Measurements from ENCODE around the gene STYXL2.

DNA sequence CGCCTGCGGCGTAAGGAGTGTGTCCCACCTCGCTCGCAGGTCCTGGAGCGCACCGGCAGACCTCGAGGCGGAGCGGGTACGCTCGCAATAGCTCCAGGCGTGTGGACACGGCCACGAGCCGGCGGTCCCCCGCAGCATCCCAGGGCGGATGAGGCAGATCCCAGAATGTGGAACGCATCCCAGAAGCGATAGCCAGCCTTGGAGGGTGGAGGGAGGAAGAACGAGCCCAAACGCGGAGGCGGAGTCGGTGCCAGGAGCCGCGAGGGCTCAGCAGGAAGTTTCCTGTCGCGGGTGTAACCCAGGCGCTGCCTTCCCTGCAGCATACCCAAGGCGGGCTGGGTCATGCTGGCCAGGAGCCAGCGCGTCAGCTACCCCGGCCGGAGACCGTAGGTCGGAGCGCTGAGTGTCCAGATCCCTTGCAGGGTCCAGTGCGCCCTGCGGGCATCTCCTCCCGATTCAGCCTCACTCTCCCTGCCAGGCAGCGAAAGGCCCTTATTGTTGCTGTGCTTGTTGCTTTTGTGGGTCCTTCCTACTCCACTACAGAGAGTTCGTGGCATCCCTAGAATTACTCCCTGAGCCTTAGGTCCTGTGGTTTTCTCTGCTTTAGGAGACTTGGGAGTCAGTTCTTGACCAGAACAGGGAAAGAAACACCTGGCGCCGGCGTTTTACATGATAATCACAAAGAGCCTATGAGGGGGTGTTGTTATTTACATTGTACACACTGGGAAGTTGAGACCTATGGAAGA, 27.7 kb downstream of the STYXL2 start:
- TF ChIP-seq, protein P1, sequence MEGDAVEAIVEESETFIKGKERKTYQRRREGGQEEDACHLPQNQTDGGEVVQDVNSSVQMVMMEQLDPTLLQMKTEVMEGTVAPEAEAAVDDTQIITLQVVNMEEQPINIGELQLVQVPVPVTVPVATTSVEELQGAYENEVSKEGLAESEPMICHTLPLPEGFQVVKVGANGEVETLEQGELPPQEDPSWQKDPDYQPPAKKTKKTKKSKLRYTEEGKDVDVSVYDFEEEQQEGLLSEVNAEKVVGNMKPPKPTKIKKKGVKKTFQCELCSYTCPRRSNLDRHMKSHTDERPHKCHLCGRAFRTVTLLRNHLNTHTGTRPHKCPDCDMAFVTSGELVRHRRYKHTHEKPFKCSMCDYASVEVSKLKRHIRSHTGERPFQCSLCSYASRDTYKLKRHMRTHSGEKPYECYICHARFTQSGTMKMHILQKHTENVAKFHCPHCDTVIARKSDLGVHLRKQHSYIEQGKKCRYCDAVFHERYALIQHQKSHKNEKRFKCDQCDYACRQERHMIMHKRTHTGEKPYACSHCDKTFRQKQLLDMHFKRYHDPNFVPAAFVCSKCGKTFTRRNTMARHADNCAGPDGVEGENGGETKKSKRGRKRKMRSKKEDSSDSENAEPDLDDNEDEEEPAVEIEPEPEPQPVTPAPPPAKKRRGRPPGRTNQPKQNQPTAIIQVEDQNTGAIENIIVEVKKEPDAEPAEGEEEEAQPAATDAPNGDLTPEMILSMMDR (conservative IDR thresholded peaks at IDR 0.05; ENCODE audit: low read length) = no peak
- no peak for TF ChIP-seq EZH2phosphoT487 (IDR thresholded peaks at IDR 0.05; ENCODE audit: borderline replicate concordance, low read depth, low read length)
